HCT116 (cell line): Measurements from ENCODE around the gene CHDH. TPM values are rescaled to one million over a fixed set of nuclear protein-coding genes. Genes with fewer than 3 reads are reported as not detected.

Source experiments
- ATAC-seq: fragments of 200-7000 bp; cut with Tn5 transposase; 2 replicates; pipeline ENCODE4 v1.9.1; 2020; ENCODE audit warnings: mild to moderate bottlenecking, moderate library complexity
- BruUV-seq: library from RNA; stranded (reverse); fragments of 400-500 nt; replicated peaks from 2 replicates; lab custom pipeline; 2021; lab: Mats Ljungman, UMichigan
- CTCF ChIA-PET: fragments of 300-600 bp; sonication (Branson Sonifier 250); formaldehyde crosslinking; loops from one replicate; lab custom pipeline; 2021; ENCODE audit warnings: antibody characterized with exemption; lab: Charles Lee
- POLR2A ChIA-PET: fragments of 300-600, 350-600 bp; sonication (Branson Sonifier 250); formaldehyde crosslinking; loops from one replicate; lab custom pipeline; 2021; ENCODE audit warnings: antibody characterized with exemption; lab: Charles Lee
- RAD21 ChIA-PET, 2 experiments: fragments of 300-600 bp; sonication (Branson Sonifier 250); formaldehyde crosslinking; loops; one replicate each; lab custom pipeline; 2023; ENCODE audit warnings: low total read pairs in 2 of 2; ENCODE audit not compliant: uncharacterized antibody in 2 of 2, unreplicated experiment in 2 of 2, low non-redundant PET in 1 of 2; lab: Charles Lee
- DNase-seq: peaks from one replicate; pipeline ENCODE4 v3.0.0-alpha.2; 2010; ENCODE audit warnings: low read depth, low spot score
- H2AFZ ChIP-seq: fragments of 200-600 bp; shearing (Covaris generic), sonication (generic); 2 replicates; pipeline ENCODE4 v1.6.1; 2017; ENCODE audit warnings: low read depth, mixed run types, mixed read lengths, antibody characterized with exemption, low read length; ENCODE audit not compliant: poor library complexity, severe bottlenecking
- H3K27ac ChIP-seq: 2 replicates; pipeline ENCODE4 v1.5.1; 2012; ENCODE audit warnings: low read depth, low read length
- H3K27me3 ChIP-seq: fragments of 200-600 bp; sonication (generic); 2 replicates; pipeline ENCODE4 v1.6.1; 2016; ENCODE audit warnings: mixed run types, low read length, mixed read lengths; ENCODE audit not compliant: insufficient read depth
- H3K36me3 ChIP-seq, 2 experiments: fragments of 200-500 bp in 1 of 2; fragments of 200-600 bp in 1 of 2; sonication (Bioruptor generic) in 1 of 2; sonication (generic) in 1 of 2; 2 replicates each; pipeline versions ENCODE4 v1.5.1 to v1.6.1; 2014 to 2016; ENCODE audit warnings: low read length in 2 of 2, inconsistent platforms in 1 of 2, mixed read lengths in 1 of 2, mixed run types in 1 of 2; ENCODE audit not compliant: insufficient read depth in 2 of 2, control insufficient read depth in 1 of 2
- H3K4me1 ChIP-seq, 2 experiments: fragments of 200-600 bp in 1 of 2; sonication (generic) in 1 of 2; 2 replicates each; pipeline versions ENCODE4 v1.5.1 to v1.6.1; 2012 to 2017; ENCODE audit warnings: low read length in 2 of 2, inconsistent platforms in 1 of 2, mild to moderate bottlenecking in 1 of 2, mixed read lengths in 1 of 2, mixed run types in 1 of 2, moderate library complexity in 1 of 2; ENCODE audit not compliant: insufficient read depth in 2 of 2, control insufficient read depth in 1 of 2
- H3K4me2 ChIP-seq: fragments of 200-600 bp; sonication (generic); 2 replicates; pipeline ENCODE4 v1.6.1; 2017; ENCODE audit warnings: mixed run types, low read length, mixed read lengths
- H3K4me3 ChIP-seq, 2 experiments: fragments of 200-600 bp in 1 of 2; sonication (generic) in 1 of 2; replicated peaks in 1 of 2; 2 replicates each; pipeline ENCODE4 v1.5.1; 2011 to 2016; ENCODE audit warnings: low read length in 2 of 2, control low read depth in 1 of 2, low read depth in 1 of 2, mild to moderate bottlenecking in 1 of 2, mixed read lengths in 1 of 2, mixed run types in 1 of 2
- H3K79me2 ChIP-seq: fragments of 200-600 bp; sonication (generic); 2 replicates; pipeline ENCODE4 v1.6.1; 2017; ENCODE audit warnings: mild to moderate bottlenecking, mixed run types, low read length, moderate library complexity, mixed read lengths; ENCODE audit not compliant: insufficient read depth
- H3K9ac ChIP-seq: fragments of 200-600 bp; sonication (generic); 2 replicates; pipeline ENCODE4 v1.6.1; 2016; ENCODE audit warnings: low read length, mixed read lengths
- H3K9me2 ChIP-seq: fragments of 200-600 bp; sonication (generic), shearing (Covaris generic); 2 replicates; pipeline ENCODE4 v1.6.1; 2017; ENCODE audit warnings: mixed run types, mild to moderate bottlenecking, moderate library complexity; ENCODE audit not compliant: insufficient read depth
- H3K9me3 ChIP-seq, 2 experiments: fragments of 200-500 bp in 1 of 2; fragments of 200-600 bp in 1 of 2; sonication (Bioruptor generic) in 1 of 2; sonication (generic) in 1 of 2; 2 replicates each; pipeline ENCODE4 v1.6.1; 2014 to 2017; ENCODE audit warnings: low read length in 2 of 2, mixed read lengths in 2 of 2, inconsistent platforms in 1 of 2, low read depth in 1 of 2, mild to moderate bottlenecking in 1 of 2, mixed run types in 1 of 2, moderate library complexity in 1 of 2; ENCODE audit not compliant: control insufficient read depth in 1 of 2, insufficient read depth in 1 of 2
- H4K20me1 ChIP-seq: fragments of 200-600 bp; sonication (generic), shearing (Covaris generic); 2 replicates; pipeline ENCODE4 v1.6.1; 2017; ENCODE audit warnings: mixed run types, mild to moderate bottlenecking, moderate library complexity; ENCODE audit not compliant: insufficient read depth
- CEBPB ChIP-seq: IDR thresholded peaks from 2 replicates; pipeline ENCODE4 v1.6.1; 2012; ENCODE audit warnings: low read depth
- CTCF ChIP-seq, 3 experiments: fragments of 200-600 bp in 1 of 3; sonication (generic) in 1 of 3; IDR thresholded peaks in 2 of 3; conservative IDR thresholded peaks in 1 of 3; 2 replicates each; pipeline ENCODE4 v1.5.1; 2012 to 2017; ENCODE audit warnings: low read depth in 2 of 3, low read length in 2 of 3, antibody characterized with exemption in 1 of 3, borderline replicate concordance in 1 of 3, control low read depth in 1 of 3, mild to moderate bottlenecking in 1 of 3, mixed read lengths in 1 of 3, mixed run types in 1 of 3, moderate library complexity in 1 of 3; ENCODE audit not compliant: insufficient read depth in 1 of 3
- EGR1 ChIP-seq: IDR thresholded peaks from 2 replicates; pipeline ENCODE4 v1.6.1; 2012; ENCODE audit warnings: low read depth
- EZH2 ChIP-seq: fragments of 200-600 bp; sonication (generic); IDR thresholded peaks from 2 replicates; pipeline ENCODE4 v1.6.1; 2017; ENCODE audit warnings: antibody characterized with exemption, mixed run types
- FOSL1 ChIP-seq: IDR thresholded peaks from 2 replicates; pipeline ENCODE4 v1.6.1; 2012; ENCODE audit warnings: low read depth
- MAX ChIP-seq: IDR thresholded peaks from 2 replicates; pipeline ENCODE4 v1.6.1; 2012
- POLR2AphosphoS5 ChIP-seq: IDR thresholded peaks from 2 replicates; pipeline ENCODE4 v1.6.1; 2011; ENCODE audit warnings: mild to moderate bottlenecking, low read depth, low read length, moderate library complexity
- TCF7L2 ChIP-seq: IDR thresholded peaks from 2 replicates; pipeline ENCODE4 v1.7.0; 2011; ENCODE audit warnings: borderline replicate concordance, inconsistent platforms; ENCODE audit not compliant: insufficient read depth, insufficient read length; ENCODE audit errors: extremely low read depth
- YY1 ChIP-seq: IDR thresholded peaks from 2 replicates; pipeline ENCODE4 v1.6.1; 2011; ENCODE audit warnings: low read length, low read depth, moderate library complexity, mild to moderate bottlenecking; ENCODE audit not compliant: insufficient replicate concordance; ENCODE audit errors: extremely low read depth
- ZNF274 ChIP-seq: fragments of 200-500 bp; sonication (Bioruptor generic); IDR thresholded peaks from 2 replicates; pipeline ENCODE4 v1.6.1; 2014; ENCODE audit warnings: mild to moderate bottlenecking, low read depth, low read length, inconsistent platforms
- intact Hi-C: fragments of 100-400 bp; cut with micrococcal nuclease; formaldehyde crosslinking; loops from 2 replicates; pipeline ENCODE4 v1.10.0; 2022
- total RNA-seq: library from RNA; stranded (reverse); gene quantifications from one replicate; pipeline ENCODE4 v1.2.1, GENCODE V29; 2021; ENCODE audit not compliant: unreplicated experiment

CHDH gene
- total RNA-seq, 1 experiment from 2014 or later = 10.8 TPM

GRCh38 chr3:53850895-53851294, 4.7 kb upstream of the CHDH start:
- H3K36me3 ChIP-seq = no peaks in the 10 kb centered on the region
- H3K4me2 ChIP-seq = no peak overlapping the region
- no peaks in the 10 kb centered on the region for H3K9me2 ChIP-seq
- DNase-seq (no peak), ATAC-seq (no peak)
- TF ChIP-seq FOSL1 (no peak), YY1 (no peak), MAX (no peak), POLR2AphosphoS5 (no peak)
- H2AFZ ChIP-seq = no peak overlapping the region
- RAD21 ChIA-PET = no interaction called here
- H3K79me2 ChIP-seq = peaks cover 6% of the 10 kb centered on the region; the same call in 1 of the 2 replicates
- H3K27ac ChIP-seq = no peak overlapping the region
- H3K9ac ChIP-seq = no peak overlapping the region
- intact Hi-C loops = no loop called here
- CTCF ChIA-PET = no interaction called here
- no TSS peak for BruUV-seq
- POLR2A ChIA-PET = no interaction called here
- H3K27me3 ChIP-seq = no peaks in the 10 kb centered on the region
- no peaks in the 10 kb centered on the region for H3K9me3 ChIP-seq
- H3K4me1 ChIP-seq = peaks cover 6 to 14% of the 10 kb centered on the region in 2 experiments
- no peaks in the 10 kb centered on the region for H4K20me1 ChIP-seq
- no peak overlapping the region for H3K4me3 ChIP-seq

- Histone ChIP-seq H3K4me1 (peaks cover 11 to 22% of the 10 kb centered on the region in 2 experiments), H3K9ac (no peak overlapping the region), H3K9me3 (no peaks in the 10 kb centered on the region), H3K79me2 (peaks cover 6% of the 10 kb centered on the region; the same call in 1 of the 2 replicates), H4K20me1 (no peaks in the 10 kb centered on the region), H3K36me3 (no peaks in the 10 kb centered on the region), H3K9me2 (no peaks in the 10 kb centered on the region), H3K27ac (no peak overlapping the region), H3K27me3 (no peaks in the 10 kb centered on the region), H3K4me2 (no peak overlapping the region), H2AFZ (no peak overlapping the region), H3K4me3 (no peak overlapping the region)
- no TSS peak for BruUV-seq
- intact Hi-C loops = no loop called here
- DNase-seq = no peak
- RAD21 ChIA-PET = no interaction called here
- ATAC-seq = no peak
- POLR2A ChIA-PET = no interaction called here
- TF ChIP-seq CEBPB (no peak), CTCF (IDR thresholded peaks at IDR 0.05 in 2 of 3, conservative IDR thresholded peaks at IDR 0.05 in 1 of 3; ENCODE audit: borderline replicate concordance in 1 of 3, insufficient read depth in 1 of 3, low read depth in 2 of 3, low read length in 2 of 3) (no peak), EGR1 (no peak), ZNF274 (no peak), TCF7L2 (no peak), EZH2 (no peak)
- CTCF ChIA-PET = no interaction called here
Observed at GRCh38 chr3:53849916-53850315, 3.7 kb upstream of the CHDH start.
